Ramos (cell line): ENCODE results near the gene KIF9.
"Not testable (repeated sequence)": the region's sequence is repeated elsewhere in the genome, so short reads cannot be mapped to it uniquely, and the experiment has no call there.

Experiments used
- in situ Hi-C: fragments of 300-500 bp; cut with MboI; formaldehyde crosslinking; loops from one replicate; pipeline ENCODE4 v1.14.3; 2022; ENCODE audit warnings: low sequenced_read_pairs; ENCODE audit not compliant: unreplicated experiment

Gene KIF9

DNA sequence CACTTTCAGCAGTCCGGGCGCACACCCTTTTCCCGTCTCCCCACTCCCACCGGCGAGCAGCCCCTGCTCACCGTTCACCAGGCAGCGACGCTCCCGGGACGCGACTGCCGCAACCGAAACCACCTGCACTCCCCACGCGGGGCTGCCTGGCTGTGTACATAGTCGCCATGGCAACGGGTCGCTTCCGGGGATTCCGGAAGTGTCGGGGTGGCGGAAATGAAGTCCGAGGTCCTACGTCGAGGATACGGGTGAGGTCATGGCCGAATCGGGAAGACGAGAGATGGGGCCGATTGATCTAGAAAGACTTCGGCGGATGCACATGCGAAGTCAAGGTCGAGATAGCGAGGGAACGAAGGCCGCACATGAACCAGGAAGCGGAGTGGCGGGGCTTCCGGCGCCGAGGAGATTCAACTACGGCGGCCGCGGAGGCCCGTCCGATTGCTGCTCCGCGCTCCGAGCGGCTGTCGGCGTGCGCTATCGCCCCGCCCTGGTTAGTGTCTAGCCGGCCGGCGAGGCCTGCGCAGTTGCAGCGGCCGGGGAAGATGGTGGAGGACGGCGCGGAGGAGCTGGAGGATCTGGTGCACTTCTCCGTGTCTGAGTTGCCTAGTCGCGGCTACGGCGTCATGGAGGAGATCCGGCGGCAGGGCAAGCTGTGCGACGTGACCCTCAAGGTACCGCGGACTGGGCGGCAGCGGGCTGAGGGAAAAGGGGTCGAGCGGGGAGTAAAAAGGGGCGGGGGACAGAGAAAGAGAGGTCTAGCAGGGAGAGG is at the start of gene KIF9, which contains the start of gene KLHL18:
Gene KIF9, minus strand, starts transcription at position 376 of the 769 bp plus-strand sequence. CDS start 5,425 bp downstream, outside the sequence.
Gene KLHL18, plus strand, starts transcription at position 521 of the 769 bp plus-strand sequence. Its CDS starts 22 bp downstream, at position 543.
- in situ Hi-C loops = no loop called here

DNA sequence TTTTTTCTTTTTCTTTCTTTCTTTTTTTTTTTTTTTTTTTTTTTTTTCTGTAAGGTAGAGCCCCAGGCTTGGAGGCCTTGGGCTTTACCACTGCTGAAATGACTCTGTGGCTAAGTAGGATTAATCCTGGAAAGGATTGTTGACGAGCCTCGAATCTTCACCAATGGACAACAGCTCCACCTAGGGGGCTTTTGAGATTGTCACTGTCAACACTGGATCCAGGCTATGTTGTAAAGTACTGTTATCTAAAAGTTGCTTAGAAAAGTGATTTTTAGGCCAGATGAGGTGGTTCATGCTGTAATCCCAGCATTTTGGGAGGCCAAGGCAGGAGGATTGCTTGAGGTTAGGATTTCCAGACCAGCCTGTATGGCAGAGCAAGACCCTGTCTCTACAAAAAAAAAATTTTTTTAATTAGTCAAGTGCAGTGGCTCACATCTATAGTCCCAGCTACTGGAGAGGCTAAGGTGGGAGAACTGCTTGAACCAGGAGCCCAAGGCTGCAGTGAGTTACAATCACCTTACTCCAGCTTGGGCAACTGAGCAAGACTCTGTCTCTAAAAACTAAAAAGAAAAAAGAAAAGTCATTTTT is 41.8 kb upstream of the KIF9 start:
- in situ Hi-C loops = no loop called here

DNA sequence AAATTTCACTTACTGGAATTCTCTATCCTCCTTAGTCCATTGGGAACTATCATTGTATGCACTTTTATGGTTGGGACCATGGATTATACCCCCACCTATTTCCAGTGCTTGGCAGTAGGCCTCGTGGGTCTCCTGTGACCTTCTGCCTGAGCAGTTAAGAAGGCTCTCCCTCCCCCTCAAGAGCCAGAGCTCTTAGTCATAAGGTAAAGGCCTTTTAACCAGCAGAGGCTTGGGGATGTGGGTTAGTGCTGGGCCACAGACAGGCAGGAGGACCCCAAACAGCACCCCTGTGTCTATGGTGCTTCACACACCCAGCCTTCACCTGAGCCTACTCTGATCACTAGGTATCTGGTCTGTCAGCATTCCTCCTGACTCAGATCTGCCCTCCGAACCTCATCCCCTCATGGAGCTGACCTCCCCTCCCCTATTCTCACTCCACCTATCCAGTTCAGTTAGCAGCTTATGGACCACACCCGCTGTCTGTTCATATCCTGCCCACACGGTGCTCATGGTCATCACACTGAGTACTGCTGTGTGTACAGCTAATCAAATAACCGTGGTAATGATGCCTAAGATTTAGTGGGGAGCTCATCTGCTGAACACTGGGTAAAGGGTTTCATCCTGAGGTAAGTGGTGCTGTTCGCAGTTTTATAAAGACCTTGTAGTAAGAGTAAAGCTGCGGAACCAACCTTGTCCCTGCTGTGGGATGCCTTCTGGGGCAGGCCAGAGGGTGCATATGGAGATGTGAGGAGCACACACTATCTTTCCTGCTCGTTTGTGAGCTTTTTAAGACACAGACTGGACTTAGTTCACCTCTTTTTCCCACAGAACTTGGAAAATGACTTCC is 41.1 kb upstream of the KIF9 start:
- in situ Hi-C loops = no loop called here

- in situ Hi-C loops = no loop called here
Measured at GRCh38 chr3:47319956-47320355, 37.4 kb upstream of the KIF9 start.

DNA sequence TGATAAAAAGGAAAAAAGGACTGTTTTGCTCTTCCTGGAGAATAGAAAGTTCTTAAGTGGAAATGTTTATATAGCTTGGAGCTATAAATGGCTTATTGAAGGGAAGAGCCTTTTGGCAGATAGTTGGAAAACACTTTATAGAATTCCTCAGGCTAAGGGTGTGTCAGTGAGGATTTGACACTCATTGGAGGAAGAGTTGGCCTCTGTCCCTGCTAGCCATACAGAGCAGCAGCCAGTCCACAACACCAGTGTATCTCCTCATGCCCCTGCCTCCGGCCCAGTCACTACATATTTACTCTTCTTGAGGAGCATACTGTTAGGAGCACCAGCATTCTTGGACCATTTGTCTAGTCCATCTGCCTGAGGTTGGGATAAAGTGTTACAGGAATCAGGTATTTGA is 36.3 kb upstream of the KIF9 start:
- in situ Hi-C loops = no loop called here

GRCh38 chr3:47316151-47316550 is 33.6 kb upstream of the KIF9 start:
- in situ Hi-C loops = not testable (repeated sequence)

GRCh38 chr3:47315069-47315647 is 32.6 kb upstream of the KIF9 start:
- in situ Hi-C loops = no loop called here

DNA sequence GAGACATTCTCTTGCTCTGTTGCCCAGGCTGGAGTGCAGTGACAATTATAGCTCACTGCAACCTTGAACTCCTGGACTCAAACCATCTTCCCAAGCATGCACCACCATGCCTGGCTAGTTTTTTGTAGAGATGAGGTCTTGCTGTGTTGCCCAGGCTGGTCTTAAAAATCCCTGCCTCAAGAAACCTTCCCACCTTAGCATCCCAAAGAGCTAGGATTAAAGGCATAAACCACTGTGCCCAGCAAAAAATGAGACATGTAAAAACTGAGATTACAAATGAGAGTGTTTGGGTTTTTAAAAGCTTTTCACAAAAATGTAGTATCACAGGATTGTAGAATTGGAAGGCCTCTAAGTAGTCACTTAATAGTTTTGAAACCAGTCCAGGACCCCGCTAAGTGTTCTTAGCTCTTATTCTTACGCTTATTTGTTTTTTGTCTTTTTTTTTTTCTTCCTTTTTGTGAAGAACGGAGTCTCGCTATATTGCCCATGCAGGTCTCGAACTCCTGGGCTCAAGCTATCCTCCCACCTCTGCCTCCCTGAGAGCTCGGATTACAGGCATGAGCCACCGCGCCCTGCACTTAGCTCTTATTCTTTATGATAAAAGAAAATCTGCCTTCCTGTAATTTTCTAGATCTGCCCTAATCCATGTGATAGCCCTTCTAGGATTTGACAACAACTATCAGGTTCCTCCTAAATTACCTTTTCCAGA is 31.6 kb upstream of the KIF9 start:
- in situ Hi-C loops = no loop called here

GRCh38 chr3:47313341-47314055 is 30.9 kb upstream of the KIF9 start:
- in situ Hi-C loops = no loop called here

DNA sequence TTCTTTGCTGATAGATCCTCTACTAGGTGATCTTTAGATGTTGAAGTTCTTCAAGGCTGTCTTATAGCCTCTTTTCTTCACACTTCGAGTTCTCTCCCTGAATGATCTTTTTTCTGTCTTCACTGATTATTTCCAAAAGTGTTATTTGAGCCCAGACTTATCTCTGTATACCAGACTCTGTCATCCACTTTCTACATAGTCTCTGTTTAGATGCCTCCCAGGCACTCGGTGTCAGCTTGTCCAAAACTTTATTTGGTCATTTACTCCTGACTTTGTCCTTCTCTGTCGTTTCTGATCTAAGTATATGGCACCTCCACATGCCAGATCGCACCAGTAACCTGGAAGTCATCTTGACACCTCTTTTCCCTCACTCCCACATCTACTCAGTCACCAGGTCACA is 27.8 kb upstream of the KIF9 start:
- in situ Hi-C loops = no loop called here

DNA sequence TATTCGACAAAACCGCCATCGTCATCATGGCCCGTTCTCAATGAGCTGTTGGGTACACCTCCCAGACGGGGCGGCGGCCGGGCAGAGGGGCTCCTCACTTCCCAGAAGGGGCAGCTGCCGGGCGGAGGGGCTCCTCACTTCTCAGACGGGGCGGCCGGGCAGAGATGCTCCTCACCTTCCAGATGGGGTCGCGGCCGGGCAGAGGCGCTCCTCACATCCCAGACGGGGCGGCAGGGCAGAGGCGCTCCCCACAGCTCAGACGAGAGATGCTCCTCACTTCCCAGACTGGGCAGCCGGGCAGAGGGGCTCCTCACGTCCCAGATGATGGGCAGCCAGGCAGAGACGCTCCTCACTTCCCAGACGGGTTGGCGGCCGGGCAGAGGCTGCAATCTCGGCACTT is 26.6 kb upstream of the KIF9 start:
- in situ Hi-C loops = not testable (repeated sequence)

GRCh38 chr3:47306022-47306421 is 23.4 kb upstream of the KIF9 start:
- in situ Hi-C loops = no loop called here

DNA sequence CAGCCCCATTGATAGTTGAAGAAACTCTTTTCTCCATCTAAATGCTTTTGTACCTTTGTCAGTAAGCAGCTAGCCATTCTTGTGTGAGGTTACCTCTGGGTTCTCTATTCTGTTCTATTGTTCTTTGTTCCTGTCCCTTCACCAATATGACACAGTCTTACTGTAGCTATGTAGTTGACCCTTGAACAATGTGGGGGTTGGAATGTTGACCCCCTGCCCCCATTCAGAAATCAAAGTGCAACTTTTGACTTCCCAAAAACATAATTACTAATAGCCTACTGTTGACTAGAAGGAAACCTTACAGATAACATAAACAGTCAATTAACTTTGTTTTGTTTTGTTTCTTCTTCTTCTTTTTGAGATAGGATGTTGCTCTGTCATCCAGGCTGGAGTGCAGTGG is 18.9 kb upstream of the KIF9 start:
- in situ Hi-C loops = no loop called here

DNA sequence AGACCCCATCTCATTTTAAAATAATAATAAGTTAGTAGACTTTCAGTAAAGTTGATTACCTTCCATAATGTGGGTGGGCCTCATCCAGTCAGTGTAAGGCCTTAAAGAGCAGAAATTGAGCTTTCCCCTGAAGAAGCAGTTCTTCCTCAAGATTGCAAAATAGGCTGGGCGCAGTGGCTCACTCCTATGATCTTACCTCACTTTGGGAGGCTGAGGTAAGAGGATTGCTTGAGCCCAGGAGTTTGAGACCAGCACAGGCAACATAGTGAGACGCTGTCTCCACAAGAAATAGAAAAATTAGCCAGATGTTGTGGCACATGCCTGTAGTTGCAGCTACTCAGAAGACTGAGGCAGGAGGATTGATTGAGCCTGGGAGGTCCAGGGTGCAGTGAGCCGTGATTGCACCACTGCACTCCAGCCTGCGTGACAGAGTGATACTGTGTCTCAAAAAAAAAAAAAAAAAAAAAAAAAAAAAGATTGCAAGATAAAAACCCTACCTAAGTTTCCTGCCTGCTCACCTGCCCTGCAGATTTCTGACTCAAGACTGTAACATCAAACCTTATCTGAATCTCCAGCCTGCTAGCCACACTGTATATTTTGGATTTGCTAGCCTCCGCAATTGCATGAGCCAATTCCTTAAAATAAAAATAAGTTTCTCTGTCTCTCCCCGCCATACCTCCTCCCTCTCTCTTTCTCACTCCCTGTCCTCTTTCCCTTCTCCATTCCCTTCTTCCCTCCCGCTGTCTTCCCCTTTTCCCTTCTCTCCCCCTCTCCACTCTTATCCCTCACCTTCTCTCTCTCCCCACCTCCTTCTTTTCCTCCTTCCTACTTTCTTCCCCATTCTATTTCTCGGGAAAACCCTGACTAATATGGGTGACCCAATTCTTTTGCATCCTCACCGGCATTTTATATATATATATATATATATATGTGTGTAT is 17.1 kb upstream of the KIF9 start:
- in situ Hi-C loops = no loop called here

DNA sequence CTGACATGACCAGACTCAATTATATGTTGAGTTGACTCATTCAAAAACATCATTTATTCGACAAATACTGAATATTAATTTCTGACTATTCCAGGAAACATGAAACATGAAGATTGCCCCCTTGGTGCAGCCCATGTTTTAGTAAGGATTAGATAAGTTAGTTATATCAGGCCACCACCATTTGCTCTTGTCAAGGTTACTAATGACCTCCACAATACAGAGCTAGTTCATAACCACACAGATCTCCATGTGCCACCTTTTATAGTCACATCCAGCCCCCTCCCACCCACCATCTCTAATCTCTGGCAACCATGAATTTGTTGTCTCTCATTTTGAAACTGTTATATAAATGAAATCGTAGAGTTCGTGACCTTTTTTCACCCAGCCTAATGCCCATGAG is 15.8 kb upstream of the KIF9 start:
- in situ Hi-C loops = no loop called here

DNA sequence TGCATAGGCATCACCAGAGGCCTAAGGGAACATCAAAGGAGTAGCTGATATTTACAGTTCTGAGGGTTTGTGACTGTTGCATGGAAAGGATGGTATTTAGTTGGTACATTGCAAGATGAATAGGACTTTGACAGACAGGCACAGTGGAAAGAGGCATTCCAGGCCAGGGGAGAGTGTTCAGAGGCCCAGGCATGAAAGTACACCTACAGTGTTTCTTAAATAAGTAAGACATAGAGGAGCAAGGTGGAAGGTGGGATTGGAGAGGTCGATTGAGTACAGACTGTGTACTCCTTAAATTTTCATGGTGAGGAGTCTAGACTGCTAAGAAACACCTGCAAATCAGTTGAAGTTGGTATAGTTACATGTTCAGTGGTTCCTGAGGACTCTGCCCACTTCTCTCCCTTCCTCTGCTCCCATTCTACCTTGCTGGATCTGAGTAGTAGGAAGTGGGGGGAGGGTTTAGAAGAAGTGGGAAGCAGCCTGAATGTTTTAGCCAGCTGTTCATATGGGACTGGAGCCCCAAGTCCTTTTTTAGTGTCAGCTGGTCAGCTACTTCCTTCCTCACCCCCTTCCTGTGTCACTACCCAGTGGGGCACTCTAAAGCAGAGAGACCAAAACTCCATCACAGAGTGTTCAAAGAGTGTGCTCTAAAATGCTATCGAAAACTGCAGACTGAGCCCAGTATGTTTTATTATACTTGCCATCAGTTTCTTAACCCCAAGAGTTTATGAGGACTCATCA is 14.1 kb upstream of the KIF9 start:
- in situ Hi-C loops = no loop called here

- in situ Hi-C loops = no loop called here
Measured at GRCh38 chr3:47295976-47296375, 13.4 kb upstream of the KIF9 start.

DNA sequence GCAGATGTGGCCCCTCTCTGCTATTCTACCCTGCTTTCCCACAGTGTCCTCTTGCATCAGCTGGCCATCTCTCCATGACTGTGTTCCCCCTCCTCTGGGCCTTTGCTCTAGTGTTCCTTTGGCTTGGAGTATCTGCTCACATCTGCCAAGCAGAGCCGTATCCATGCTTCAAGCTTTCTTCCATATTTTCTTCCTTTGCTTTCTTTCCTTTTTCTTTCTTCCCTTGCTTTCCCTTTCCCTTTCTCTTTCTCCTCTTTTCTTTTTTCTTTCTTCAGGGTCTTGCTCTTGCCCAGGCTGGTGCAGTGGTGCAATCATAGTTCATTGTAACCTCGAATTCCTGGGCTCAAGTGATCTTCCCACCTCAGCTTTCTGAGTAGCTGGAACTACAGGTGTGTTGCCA is 12.7 kb upstream of the KIF9 start:
- in situ Hi-C loops = no loop called here
